ENCODE data around the gene PAIP2.

PAIP2 gene

DNA sequence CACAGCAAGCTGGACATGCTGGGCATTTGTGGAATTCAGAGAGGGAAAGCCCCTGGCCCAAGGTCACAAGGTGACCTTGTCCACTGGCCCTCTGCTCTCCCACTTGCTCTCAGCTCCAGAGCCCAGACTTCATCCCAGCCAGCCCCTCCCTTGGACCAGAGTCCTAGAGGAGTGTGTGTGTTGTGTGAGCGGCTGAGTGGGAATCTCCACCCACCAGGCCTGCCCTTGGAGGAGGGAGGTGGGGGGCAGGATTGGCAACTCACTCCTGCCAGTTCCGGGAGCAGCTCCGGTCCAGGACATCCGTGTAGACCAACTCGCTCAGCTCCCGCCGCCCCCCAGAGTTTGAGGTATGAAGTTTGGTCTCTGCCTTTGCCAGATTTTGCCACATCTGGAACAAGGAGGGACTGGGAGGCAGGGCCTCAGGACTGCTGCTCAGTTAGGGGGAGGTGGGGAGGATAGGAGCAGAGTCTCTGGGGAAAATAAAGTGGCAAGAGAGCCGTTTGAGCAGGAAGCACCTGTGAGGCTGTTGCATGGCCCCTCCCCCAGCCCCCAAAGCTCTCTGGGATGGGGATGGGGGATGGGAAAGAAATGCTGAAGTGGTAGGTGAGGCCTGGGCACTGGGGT lies 46.7 kb downstream of the PAIP2 start:
- H3K9me3 ChIP-seq (ENCODE audit: severe bottlenecking), result no peaks in the 10 kb centered on the region
- H3K27ac ChIP-seq (ENCODE audit: poor library complexity, severe bottlenecking), result no peak overlapping the region
- no peaks in the 10 kb centered on the region for H3K36me3 ChIP-seq (ENCODE audit: low read depth)
- H3K4me1 ChIP-seq (ENCODE audit: insufficient read depth, poor library complexity, severe bottlenecking), result peaks cover 24% of the 10 kb centered on the region
- no peaks in the 10 kb centered on the region for H3K27me3 ChIP-seq (ENCODE audit: insufficient read depth, poor library complexity, severe bottlenecking)
- ATAC-seq (ENCODE audit: low read depth) (no peak), DNase-seq (ENCODE audit: low spot score) (no peak)
- TF ChIP-seq, protein P1, sequence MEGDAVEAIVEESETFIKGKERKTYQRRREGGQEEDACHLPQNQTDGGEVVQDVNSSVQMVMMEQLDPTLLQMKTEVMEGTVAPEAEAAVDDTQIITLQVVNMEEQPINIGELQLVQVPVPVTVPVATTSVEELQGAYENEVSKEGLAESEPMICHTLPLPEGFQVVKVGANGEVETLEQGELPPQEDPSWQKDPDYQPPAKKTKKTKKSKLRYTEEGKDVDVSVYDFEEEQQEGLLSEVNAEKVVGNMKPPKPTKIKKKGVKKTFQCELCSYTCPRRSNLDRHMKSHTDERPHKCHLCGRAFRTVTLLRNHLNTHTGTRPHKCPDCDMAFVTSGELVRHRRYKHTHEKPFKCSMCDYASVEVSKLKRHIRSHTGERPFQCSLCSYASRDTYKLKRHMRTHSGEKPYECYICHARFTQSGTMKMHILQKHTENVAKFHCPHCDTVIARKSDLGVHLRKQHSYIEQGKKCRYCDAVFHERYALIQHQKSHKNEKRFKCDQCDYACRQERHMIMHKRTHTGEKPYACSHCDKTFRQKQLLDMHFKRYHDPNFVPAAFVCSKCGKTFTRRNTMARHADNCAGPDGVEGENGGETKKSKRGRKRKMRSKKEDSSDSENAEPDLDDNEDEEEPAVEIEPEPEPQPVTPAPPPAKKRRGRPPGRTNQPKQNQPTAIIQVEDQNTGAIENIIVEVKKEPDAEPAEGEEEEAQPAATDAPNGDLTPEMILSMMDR (IDR thresholded peaks at IDR 0.05; ENCODE audit: poor library complexity, severe bottlenecking), result no peak
- H3K4me3 ChIP-seq (ENCODE audit: severe bottlenecking), result no peak overlapping the region

DNA sequence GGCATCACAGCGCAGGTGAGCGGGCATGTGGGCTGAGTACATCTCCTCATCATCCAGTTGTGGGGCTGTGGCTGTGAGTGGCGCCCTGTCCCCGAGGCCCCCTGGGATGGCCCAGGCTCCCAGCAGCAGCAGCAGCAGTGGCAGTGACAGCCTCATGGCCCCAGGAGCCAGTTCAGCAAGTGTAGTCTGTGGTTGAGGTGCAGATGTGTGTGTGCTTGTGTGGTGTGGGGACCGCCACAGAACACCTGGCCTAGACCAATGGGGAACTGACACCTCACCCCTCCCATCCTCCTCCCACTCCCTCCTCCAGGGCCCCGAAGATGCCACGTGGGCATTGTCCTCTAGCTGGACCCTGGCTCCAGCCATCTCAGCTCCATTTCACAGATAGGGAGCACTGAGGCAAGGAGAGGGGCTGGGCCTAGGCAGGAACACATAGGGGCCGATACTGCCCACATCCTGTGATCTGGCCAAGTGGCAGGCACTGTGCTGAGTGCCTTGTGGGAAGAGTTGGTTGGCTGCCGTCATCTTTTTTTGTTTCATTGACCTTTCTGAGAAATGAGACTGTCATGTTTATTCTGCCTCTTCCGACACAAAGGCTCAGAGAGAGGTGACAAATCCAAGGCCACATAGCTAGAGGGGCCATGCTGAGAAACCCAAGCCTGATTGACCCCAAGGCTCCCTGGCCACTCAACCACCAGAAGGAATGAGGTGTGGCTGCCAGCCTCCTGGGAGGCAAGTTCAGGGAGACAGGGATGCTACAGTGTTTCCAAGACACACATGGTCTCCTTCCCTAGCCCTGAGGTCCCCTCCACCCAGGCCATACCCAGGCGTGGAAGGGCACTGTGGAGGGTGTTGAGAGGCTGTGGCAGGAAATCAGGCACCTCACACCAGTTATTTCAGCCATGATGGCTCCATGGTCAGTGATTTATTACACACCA lies 48.3 kb downstream of the PAIP2 start, which contains the start of gene MZB1:
Gene MZB1 (minus strand): TSS at position 213 of the 938 bp plus-strand sequence. CDS start 57 bp downstream, at position 156.
- H3K27me3 ChIP-seq (ENCODE audit: insufficient read depth, poor library complexity, severe bottlenecking), result no peaks in the 10 kb centered on the region
- no peaks in the 10 kb centered on the region for H3K36me3 ChIP-seq (ENCODE audit: low read depth)
- DNase-seq (ENCODE audit: low spot score) (no peak), ATAC-seq (ENCODE audit: low read depth) (no peak)
- peaks cover 23% of the 10 kb centered on the region for H3K4me1 ChIP-seq (ENCODE audit: insufficient read depth, poor library complexity, severe bottlenecking)
- TF ChIP-seq, protein P1 (IDR thresholded peaks at IDR 0.05; ENCODE audit: poor library complexity, severe bottlenecking), result no peak
- H3K9me3 ChIP-seq (ENCODE audit: severe bottlenecking), result no peaks in the 10 kb centered on the region
- H3K4me3 ChIP-seq (ENCODE audit: severe bottlenecking), result no peak within 1 kb of the TSS
- peak within 1 kb of the TSS; percentile 60 for H3K27ac ChIP-seq (ENCODE audit: poor library complexity, severe bottlenecking)

DNA sequence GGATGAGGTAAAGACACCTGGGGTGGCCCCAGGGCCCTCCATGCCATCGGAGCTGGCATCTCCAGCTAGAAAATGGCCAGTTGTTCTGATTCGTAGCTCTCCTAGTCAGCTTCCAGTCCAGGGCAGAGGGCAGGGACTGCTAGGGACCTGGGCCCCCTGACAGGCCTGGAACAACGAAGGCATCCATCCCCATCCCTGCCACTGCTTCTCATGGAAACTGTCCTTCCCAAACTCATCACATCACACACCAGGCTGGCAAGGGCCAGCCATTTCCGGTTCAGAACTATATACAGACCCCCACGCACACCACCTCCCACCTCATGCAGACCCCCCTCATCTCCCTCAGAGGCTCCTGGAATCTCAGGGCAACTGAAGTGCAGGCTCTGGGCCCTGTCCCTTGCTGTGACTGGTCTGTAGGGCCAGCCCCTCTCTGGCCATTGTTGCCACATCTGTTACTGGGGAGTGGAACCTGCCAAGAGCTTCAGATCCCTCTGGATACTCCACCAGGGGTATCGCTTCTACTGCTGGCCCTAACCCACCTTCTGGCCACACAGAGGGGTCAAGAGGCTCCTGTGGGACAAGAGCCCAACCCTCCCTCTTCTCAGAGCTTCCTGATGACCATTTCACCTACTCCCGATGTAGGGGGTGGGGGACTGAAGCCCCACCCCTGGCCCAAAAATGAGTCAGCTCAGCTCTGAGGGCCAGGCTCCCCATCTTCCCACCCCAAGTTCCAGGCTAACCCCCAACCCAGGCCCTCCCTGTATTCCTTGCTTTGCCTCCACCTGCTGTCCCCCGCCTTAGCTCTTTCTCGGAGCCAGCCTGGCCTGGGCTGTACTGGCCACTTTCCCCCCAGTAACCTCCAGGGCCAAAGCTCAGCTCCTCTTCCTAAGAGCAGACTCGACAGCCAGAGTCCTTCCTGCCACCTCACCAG lies 49.2 kb downstream of the PAIP2 start:
- DNase-seq (ENCODE audit: low spot score), result no peak
- Histone ChIP-seq H3K9me3 (ENCODE audit: severe bottlenecking) (no peaks in the 10 kb centered on the region), H3K4me3 (ENCODE audit: severe bottlenecking) (no peak overlapping the region), H3K27me3 (ENCODE audit: insufficient read depth, poor library complexity, severe bottlenecking) (no peaks in the 10 kb centered on the region), H3K4me1 (ENCODE audit: insufficient read depth, poor library complexity, severe bottlenecking) (peaks cover 17% of the 10 kb centered on the region), H3K36me3 (ENCODE audit: low read depth) (no peaks in the 10 kb centered on the region), H3K27ac (ENCODE audit: poor library complexity, severe bottlenecking) (peak overlapping the region; percentile 60)
- no peak for ATAC-seq (ENCODE audit: low read depth)
- TF ChIP-seq, protein P1 (IDR thresholded peaks at IDR 0.05; ENCODE audit: poor library complexity, severe bottlenecking), result no peak

DNA sequence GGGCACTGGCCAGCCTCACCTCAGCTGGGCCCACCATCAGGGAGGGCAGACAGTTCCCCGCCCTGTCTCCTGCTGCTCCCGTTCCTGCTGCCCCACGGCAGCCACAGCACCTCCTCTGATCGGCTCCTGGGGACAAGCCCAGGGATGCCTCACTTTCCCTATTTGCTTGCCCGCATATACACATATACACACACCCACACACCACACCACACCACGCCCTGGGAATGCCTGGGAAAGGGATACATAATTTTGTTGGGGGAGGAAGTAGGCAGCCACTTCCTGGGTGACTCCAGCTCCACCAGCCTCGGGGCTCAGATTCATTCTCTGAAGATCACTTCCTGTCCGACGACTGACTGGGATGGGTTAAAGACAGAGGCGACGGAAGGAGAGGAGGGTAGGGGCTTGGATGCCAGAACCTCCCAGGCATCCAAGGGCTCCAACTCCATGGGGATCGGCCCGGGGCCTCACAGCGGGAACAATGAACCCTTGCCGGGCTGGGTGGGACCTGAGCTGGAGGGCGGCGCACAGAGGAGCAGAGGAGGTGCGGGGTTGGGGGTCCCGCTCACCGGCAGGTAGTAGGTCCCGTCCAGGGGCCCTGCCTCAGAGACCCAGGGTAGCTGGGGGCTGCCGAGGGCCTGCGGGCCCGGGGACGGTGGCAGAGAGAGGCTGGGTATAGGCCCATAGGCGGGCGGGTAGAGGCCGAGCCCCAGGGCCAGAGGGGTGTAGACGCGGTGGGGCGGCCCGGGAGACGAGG lies 50.1 kb downstream of the PAIP2 start:
- peak overlapping the region; percentile 60 for H3K27ac ChIP-seq (ENCODE audit: poor library complexity, severe bottlenecking)
- DNase-seq (ENCODE audit: low spot score) (peak; percentile 86), ATAC-seq (ENCODE audit: low read depth) (peak; percentile 78)
- TF ChIP-seq, protein P1 (IDR thresholded peaks at IDR 0.05; ENCODE audit: poor library complexity, severe bottlenecking), result no peak
- peaks cover 12% of the 10 kb centered on the region for H3K4me1 ChIP-seq (ENCODE audit: insufficient read depth, poor library complexity, severe bottlenecking)
- no peaks in the 10 kb centered on the region for H3K9me3 ChIP-seq (ENCODE audit: severe bottlenecking)
- H3K4me3 ChIP-seq (ENCODE audit: severe bottlenecking), result no peak overlapping the region
- no peaks in the 10 kb centered on the region for H3K27me3 ChIP-seq (ENCODE audit: insufficient read depth, poor library complexity, severe bottlenecking)
- H3K36me3 ChIP-seq (ENCODE audit: low read depth), result no peaks in the 10 kb centered on the region

Measured in RWPE2 (cell line).